ENCODE data around the gene C6orf132. TPM values are rescaled to one million over a fixed set of nuclear protein-coding genes. Genes with fewer than 3 reads are reported as not detected.
A peak's percentile ranks its signal among the peaks of the same experiment; 100 is the strongest.

Gene C6orf132
- total and polyA plus RNA-seq, 10 of the 15 experiments (the other 5 are each of a cell fraction or from before 2014, with no cell fraction given), result 0.04 to 0.05 TPM; not detected in 8

GRCh38 chr6:42075159-42075838 is 67.1 kb downstream of the C6orf132 start:
- H3K27ac ChIP-seq (ENCODE audit: control insufficient read depth, insufficient read depth), result no peak overlapping the region
- no peaks in the 10 kb centered on the region for H3K79me2 ChIP-seq (ENCODE audit: control insufficient read depth, insufficient read depth, low read length)
- H4K20me1 ChIP-seq (ENCODE audit: control insufficient read depth, insufficient read depth), result no peaks in the 10 kb centered on the region
- peak; percentile 78 for FAIRE-seq
- no peaks in the 10 kb centered on the region for H3K4me1 ChIP-seq (ENCODE audit: control insufficient read depth, insufficient read depth, low read length)
- 44% methylated on average over 7 of the region's 7 CpGs for WGBS (ENCODE audit: insufficient coverage, insufficient replicate concordance, low lambda C conversion rate, missing lambda C conversion rate)
- no peak overlapping the region for H2AFZ ChIP-seq (ENCODE audit: control insufficient read depth, low read depth, low read length)
- intact Hi-C loops (cut with micrococcal nuclease; ENCODE audit: unreplicated experiment), result loop anchor here (1.0 kb wide), 2 partner anchors 91 to 138 kb away; no protein-coding TSS in a partner anchor
- no peak overlapping the region for H3K9ac ChIP-seq (ENCODE audit: control insufficient read depth, insufficient read depth, low read length)
- ChIA-PET SMC1A (ENCODE audit: uncharacterized antibody, unreplicated experiment) (interaction anchor here (1.4 kb wide), 1 partner anchor 155 kb away, joined by 4 read pairs; no protein-coding TSS in a partner anchor), POLR2A (no interaction called here), CTCF (interaction anchor here (0.9 to 2.9 kb wide), 4 partner anchors 24 to 99 kb away, joined by 3 to 14 read pairs (median 8); partner anchors contain the start of gene TAF8), RAD21 (ENCODE audit: unreplicated experiment) (no interaction called here)
- BruUV-seq (replicated peaks), result no TSS peak
- H3K4me3 ChIP-seq, result no peak overlapping the region
- H3K27me3 ChIP-seq (replicated peaks in 1 of 2; ENCODE audit: control insufficient read depth in 2 of 2, insufficient read depth in 2 of 2, low read length in 1 of 2), result no peaks in the 10 kb centered on the region
- H3K9me3 ChIP-seq (replicated peaks; ENCODE audit: control insufficient read depth, insufficient read depth, low read length), result no peaks in the 10 kb centered on the region
- no peak for TF ChIP-seq PBX3 (IDR thresholded peaks at IDR 0.05; ENCODE audit: insufficient replicate concordance, low read depth, low read length)
- no peak for TF ChIP-seq NBN (IDR thresholded peaks at IDR 0.05)
- TF ChIP-seq SMC3 (IDR thresholded peaks at IDR 0.05; ENCODE audit: borderline replicate concordance, low read length), result peak; percentile 94
- no peak for TF ChIP-seq ZNF274 (IDR thresholded peaks at IDR 0.05; ENCODE audit: insufficient read depth, insufficient read length)
- TF ChIP-seq YY1 (IDR thresholded peaks at IDR 0.05; ENCODE audit: low read depth, low read length), result peak; percentile 48; the same call in 1 of the 2 replicates
- TF ChIP-seq RAD21 (IDR thresholded peaks at IDR 0.05; ENCODE audit: insufficient read depth, low read depth, low read length), result peak; percentile 81
- peak; percentile 72 to 85 (median 81) for TF ChIP-seq CTCF (IDR thresholded peaks at IDR 0.05 in 2 of 3, conservative IDR thresholded peaks at IDR 0.05 in 1 of 3; ENCODE audit: control insufficient read depth in 2 of 3, extremely low read depth in 1 of 3, insufficient read depth in 1 of 3, low read depth in 3 of 3, low read length in 3 of 3)
- peaks cover 7 to 26% of the 10 kb centered on the region in 2 experiments for H3K36me3 ChIP-seq (ENCODE audit: control insufficient read depth in 2 of 2, insufficient read depth in 2 of 2, low read length in 1 of 2)
- no peak overlapping the region for H3K4me2 ChIP-seq (ENCODE audit: control insufficient read depth, insufficient read depth)
- peak; percentile 68 for ATAC-seq
- DNase-seq (ENCODE audit: low read depth, low spot score), result no peak
- in situ Hi-C loops (cut with MboI), result loop anchor here (5.0 kb wide), 1 partner anchor 92 kb away; no protein-coding TSS in a partner anchor

Data from GM12878 (cell line).